ENCODE data around the gene MRPL27.

The MRPL27 gene

GRCh38 chr17:50329716-50330115 lies 43.3 kb downstream of the MRPL27 start:
- Histone ChIP-seq H3K4me3 (ENCODE audit: low read length, poor library complexity, severe bottlenecking) (no peak overlapping the region), H2AFZ (ENCODE audit: low read length) (no peak overlapping the region), H3K9me3 (ENCODE audit: insufficient read depth, low read depth, low read length) (no peaks in the 10 kb centered on the region), H3K36me3 (ENCODE audit: insufficient read depth, low read length) (no peaks in the 10 kb centered on the region), H4K20me1 (ENCODE audit: insufficient read depth, low read length, poor library complexity, severe bottlenecking) (no peaks in the 10 kb centered on the region), H3K79me2 (ENCODE audit: insufficient read depth, low read length) (no peaks in the 10 kb centered on the region), H3F3A (ENCODE audit: low read depth) (no peaks in the 10 kb centered on the region), H3K4me2 (ENCODE audit: low read depth, low read length, poor library complexity, severe bottlenecking) (no peak overlapping the region), H3K4me1 (ENCODE audit: insufficient read depth, low read length, poor library complexity, severe bottlenecking) (peaks cover 7% of the 10 kb centered on the region), H3K27me3 (ENCODE audit: insufficient read depth, low read length, poor library complexity, severe bottlenecking) (no peaks in the 10 kb centered on the region), H3K9ac (ENCODE audit: low read depth, low read length, poor library complexity, severe bottlenecking) (no peak overlapping the region), H3K9me2 (replicated peaks; ENCODE audit: low read depth, low read length) (no peaks in the 10 kb centered on the region)
- TF ChIP-seq CTCF (conservative IDR thresholded peaks at IDR 0.05; ENCODE audit: low read length) (no peak), EZH2phosphoT487 (IDR thresholded peaks at IDR 0.05; ENCODE audit: borderline replicate concordance) (no peak)

- no peak overlapping the region for H3K4me3 ChIP-seq (ENCODE audit: low read length, poor library complexity, severe bottlenecking)
- H2AFZ ChIP-seq (ENCODE audit: low read length), result no peak overlapping the region
- peaks cover 5% of the 10 kb centered on the region for H3K4me1 ChIP-seq (ENCODE audit: insufficient read depth, low read length, poor library complexity, severe bottlenecking)
- no peaks in the 10 kb centered on the region for H3K79me2 ChIP-seq (ENCODE audit: insufficient read depth, low read length)
- no peaks in the 10 kb centered on the region for H3K36me3 ChIP-seq (ENCODE audit: insufficient read depth, low read length)
- no peaks in the 10 kb centered on the region for H3K27me3 ChIP-seq (ENCODE audit: insufficient read depth, low read length, poor library complexity, severe bottlenecking)
- H3K4me2 ChIP-seq (ENCODE audit: low read depth, low read length, poor library complexity, severe bottlenecking), result no peak overlapping the region
- TF ChIP-seq CTCF (conservative IDR thresholded peaks at IDR 0.05; ENCODE audit: low read length), result no peak
- TF ChIP-seq EZH2phosphoT487 (IDR thresholded peaks at IDR 0.05; ENCODE audit: borderline replicate concordance), result no peak
- no peak overlapping the region for H3K9ac ChIP-seq (ENCODE audit: low read depth, low read length, poor library complexity, severe bottlenecking)
- H3K9me2 ChIP-seq (replicated peaks; ENCODE audit: low read depth, low read length), result no peaks in the 10 kb centered on the region
- no peaks in the 10 kb centered on the region for H4K20me1 ChIP-seq (ENCODE audit: insufficient read depth, low read length, poor library complexity, severe bottlenecking)
- H3F3A ChIP-seq (ENCODE audit: low read depth), result no peaks in the 10 kb centered on the region
- no peaks in the 10 kb centered on the region for H3K9me3 ChIP-seq (ENCODE audit: insufficient read depth, low read depth, low read length)
These were observed 44.3 kb downstream of the MRPL27 start for GRCh38 chr17:50328363-50329325.

GRCh38 chr17:50326831-50327364 lies 46.1 kb downstream of the MRPL27 start:
- Histone ChIP-seq H3K4me3 (ENCODE audit: low read length, poor library complexity, severe bottlenecking) (no peak overlapping the region), H2AFZ (ENCODE audit: low read length) (no peak overlapping the region), H3K36me3 (ENCODE audit: insufficient read depth, low read length) (no peaks in the 10 kb centered on the region), H3K9me2 (replicated peaks; ENCODE audit: low read depth, low read length) (no peaks in the 10 kb centered on the region), H3K4me2 (ENCODE audit: low read depth, low read length, poor library complexity, severe bottlenecking) (no peak overlapping the region), H3F3A (ENCODE audit: low read depth) (no peaks in the 10 kb centered on the region), H3K4me1 (ENCODE audit: insufficient read depth, low read length, poor library complexity, severe bottlenecking) (no peaks in the 10 kb centered on the region), H3K9ac (ENCODE audit: low read depth, low read length, poor library complexity, severe bottlenecking) (no peak overlapping the region), H3K27me3 (ENCODE audit: insufficient read depth, low read length, poor library complexity, severe bottlenecking) (no peaks in the 10 kb centered on the region), H3K9me3 (ENCODE audit: insufficient read depth, low read depth, low read length) (no peaks in the 10 kb centered on the region), H4K20me1 (ENCODE audit: insufficient read depth, low read length, poor library complexity, severe bottlenecking) (no peaks in the 10 kb centered on the region), H3K79me2 (ENCODE audit: insufficient read depth, low read length) (no peaks in the 10 kb centered on the region)
- TF ChIP-seq CTCF (conservative IDR thresholded peaks at IDR 0.05; ENCODE audit: low read length) (no peak), EZH2phosphoT487 (IDR thresholded peaks at IDR 0.05; ENCODE audit: borderline replicate concordance) (no peak)
